Neural cell (in vitro differentiated cells): ENCODE data around the gene DNMT3B. TPM values are rescaled to one million over a fixed set of nuclear protein-coding genes. Genes with fewer than 3 reads are reported as not detected.
A peak's percentile ranks its signal among the peaks of the same experiment; 100 is the strongest.

ENCODE experiments used
- H2AFZ ChIP-seq: fragments of 200-600, 300-800 bp; sonication (generic), shearing (Covaris generic); 2 replicates; pipeline ENCODE4 v1.6.0; 2014; ENCODE audit warnings: low read depth, mild to moderate bottlenecking, antibody characterized with exemption, low read length, moderate library complexity
- H3F3A ChIP-seq: fragments of 200-600 bp; shearing (Covaris generic); 2 replicates; pipeline ENCODE4 v1.6.1; 2016; ENCODE audit warnings: mild to moderate bottlenecking, moderate library complexity, mixed read lengths, antibody characterized with exemption, low read length; ENCODE audit not compliant: insufficient read depth, poor library complexity, severe bottlenecking
- H3K27ac ChIP-seq: fragments of 200-600, 300-800 bp; sonication (generic), shearing (Covaris generic); 2 replicates; pipeline ENCODE4 v1.5.1; 2014; ENCODE audit warnings: mild to moderate bottlenecking, low read length, moderate library complexity
- H3K27me3 ChIP-seq: fragments of 300-800, 200-600 bp; sonication (generic), shearing (Covaris generic); 2 replicates; pipeline ENCODE4 v1.6.0; 2014; ENCODE audit warnings: mild to moderate bottlenecking, low read depth, low read length, moderate library complexity; ENCODE audit not compliant: insufficient read depth
- H3K36me3 ChIP-seq: fragments of 300-800, 200-600 bp; sonication (generic), shearing (Covaris generic); 2 replicates; pipeline ENCODE4 v1.5.1; 2014; ENCODE audit warnings: mild to moderate bottlenecking, antibody characterized with exemption, low read length, moderate library complexity; ENCODE audit not compliant: insufficient read depth
- H3K4me2 ChIP-seq: fragments of 300-800, 200-600 bp; sonication (generic), shearing (Covaris generic); 2 replicates; pipeline ENCODE4 v1.6.0; 2014; ENCODE audit warnings: mild to moderate bottlenecking, low read length
- H3K4me3 ChIP-seq: fragments of 300-800, 200-600 bp; sonication (generic), shearing (Covaris generic); 2 replicates; pipeline ENCODE4 v1.5.1; 2014; ENCODE audit warnings: mild to moderate bottlenecking, low read length, moderate library complexity
- H3K79me2 ChIP-seq: fragments of 200-600 bp; shearing (Covaris generic); replicated peaks from 2 replicates; pipeline ENCODE4 v1.6.0; 2014; ENCODE audit warnings: mild to moderate bottlenecking, low read length, moderate library complexity; ENCODE audit not compliant: insufficient read depth
- H3K9ac ChIP-seq: fragments of 300-800, 200-600 bp; sonication (generic), shearing (Covaris generic); 2 replicates; pipeline ENCODE4 v1.6.1; 2016; ENCODE audit warnings: mild to moderate bottlenecking, low read length, mixed read lengths
- H3K9me2 ChIP-seq: fragments of 200-600 bp; shearing (Covaris generic); 2 replicates; pipeline ENCODE4 v1.6.1; 2016; ENCODE audit warnings: mild to moderate bottlenecking, low read length, mixed read lengths; ENCODE audit not compliant: insufficient read depth
- H3K9me3 ChIP-seq: fragments of 200-600, 300-800 bp; sonication (generic), shearing (Covaris generic); 2 replicates; pipeline ENCODE4 v1.6.1; 2016; ENCODE audit warnings: mild to moderate bottlenecking, mixed run types, low read length, moderate library complexity, mixed read lengths
- H4K20me1 ChIP-seq: fragments of 200-600 bp; shearing (Covaris generic); 2 replicates; pipeline ENCODE4 v1.6.1; 2016; ENCODE audit warnings: mild to moderate bottlenecking, mixed run types; ENCODE audit not compliant: insufficient read depth
- CTCF ChIP-seq: fragments of 450-650 bp; IDR thresholded peaks from 2 replicates; pipeline ENCODE4 v1.5.1; 2014; ENCODE audit warnings: antibody characterized with exemption, mild to moderate bottlenecking, moderate library complexity; ENCODE audit not compliant: poor library complexity, severe bottlenecking
- EP300 ChIP-seq: fragments of 450-650 bp; conservative IDR thresholded peaks from 2 replicates; pipeline ENCODE4 v1.6.1; 2014; ENCODE audit warnings: antibody characterized with exemption, mild to moderate bottlenecking, moderate library complexity; ENCODE audit not compliant: poor library complexity, severe bottlenecking
- EZH2 ChIP-seq: fragments of 200-600, 300-800 bp; shearing (Covaris generic), sonication (generic); IDR thresholded peaks from 2 replicates; pipeline ENCODE4 v1.6.1; 2014; ENCODE audit warnings: antibody characterized with exemption, low read length, borderline replicate concordance, mild to moderate bottlenecking; ENCODE audit not compliant: insufficient read depth, poor library complexity, severe bottlenecking
- MXI1 ChIP-seq: fragments of 450-650 bp; conservative IDR thresholded peaks from 2 replicates; pipeline ENCODE4 v1.6.1; 2014; ENCODE audit warnings: antibody characterized with exemption, mild to moderate bottlenecking; ENCODE audit not compliant: poor library complexity, severe bottlenecking
- POLR2AphosphoS5 ChIP-seq: IDR thresholded peaks from 2 replicates; pipeline ENCODE4 v1.6.1; 2012
- RAD21 ChIP-seq: fragments of 450-650 bp; conservative IDR thresholded peaks from 2 replicates; pipeline ENCODE4 v1.6.1; 2014; ENCODE audit warnings: antibody characterized with exemption, mild to moderate bottlenecking, moderate library complexity
- SMC3 ChIP-seq: fragments of 450-650 bp; conservative IDR thresholded peaks from 2 replicates; pipeline ENCODE4 v1.6.1; 2014; ENCODE audit warnings: antibody characterized with exemption, mild to moderate bottlenecking, moderate library complexity; ENCODE audit not compliant: poor library complexity
- TAF1 ChIP-seq: IDR thresholded peaks from 2 replicates; pipeline ENCODE4 v1.6.1; 2012; ENCODE audit warnings: low read depth
- polyA plus RNA-seq: library from polyadenylated mRNA; depleted of rRNA; stranded (reverse); fragments of >200 nt; gene quantifications from 2 replicates; pipeline ENCODE4 v1.2.3, GENCODE V29; 2014
- TF ChIP-seq, protein P1 (sequence below): IDR thresholded peaks from 2 replicates; pipeline ENCODE4 v1.6.1; 2012; ENCODE audit warnings: borderline replicate concordance

The DNMT3B gene
- polyA plus RNA-seq, 1 donor from 2014 or later = 8.7 TPM

DNA sequence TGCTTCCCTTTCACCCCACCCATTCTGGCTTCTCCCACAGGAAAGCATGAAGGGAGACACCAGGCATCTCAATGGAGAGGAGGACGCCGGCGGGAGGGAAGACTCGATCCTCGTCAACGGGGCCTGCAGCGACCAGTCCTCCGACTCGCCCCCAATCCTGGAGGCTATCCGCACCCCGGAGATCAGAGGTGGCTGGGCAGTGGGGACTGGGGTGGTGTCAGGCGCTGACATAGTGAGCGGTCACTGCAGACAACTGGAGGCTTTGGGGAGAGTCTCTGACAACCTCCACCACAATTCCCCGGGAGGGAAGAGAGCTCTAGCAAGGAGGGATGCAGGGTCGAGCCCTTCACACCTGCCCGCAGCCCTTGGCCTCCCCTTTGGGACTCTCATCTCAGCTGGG lies 18.1 kb downstream of the DNMT3B start:
- TF ChIP-seq EP300 = no peak
- TF ChIP-seq POLR2AphosphoS5 = no peak
- no peak for TF ChIP-seq MXI1
- no peak for TF ChIP-seq SMC3
- TF ChIP-seq EZH2 = no peak
- no peak for TF ChIP-seq CTCF
- no peak for TF ChIP-seq TAF1
- no peak for TF ChIP-seq RAD21
- TF ChIP-seq, protein P1, sequence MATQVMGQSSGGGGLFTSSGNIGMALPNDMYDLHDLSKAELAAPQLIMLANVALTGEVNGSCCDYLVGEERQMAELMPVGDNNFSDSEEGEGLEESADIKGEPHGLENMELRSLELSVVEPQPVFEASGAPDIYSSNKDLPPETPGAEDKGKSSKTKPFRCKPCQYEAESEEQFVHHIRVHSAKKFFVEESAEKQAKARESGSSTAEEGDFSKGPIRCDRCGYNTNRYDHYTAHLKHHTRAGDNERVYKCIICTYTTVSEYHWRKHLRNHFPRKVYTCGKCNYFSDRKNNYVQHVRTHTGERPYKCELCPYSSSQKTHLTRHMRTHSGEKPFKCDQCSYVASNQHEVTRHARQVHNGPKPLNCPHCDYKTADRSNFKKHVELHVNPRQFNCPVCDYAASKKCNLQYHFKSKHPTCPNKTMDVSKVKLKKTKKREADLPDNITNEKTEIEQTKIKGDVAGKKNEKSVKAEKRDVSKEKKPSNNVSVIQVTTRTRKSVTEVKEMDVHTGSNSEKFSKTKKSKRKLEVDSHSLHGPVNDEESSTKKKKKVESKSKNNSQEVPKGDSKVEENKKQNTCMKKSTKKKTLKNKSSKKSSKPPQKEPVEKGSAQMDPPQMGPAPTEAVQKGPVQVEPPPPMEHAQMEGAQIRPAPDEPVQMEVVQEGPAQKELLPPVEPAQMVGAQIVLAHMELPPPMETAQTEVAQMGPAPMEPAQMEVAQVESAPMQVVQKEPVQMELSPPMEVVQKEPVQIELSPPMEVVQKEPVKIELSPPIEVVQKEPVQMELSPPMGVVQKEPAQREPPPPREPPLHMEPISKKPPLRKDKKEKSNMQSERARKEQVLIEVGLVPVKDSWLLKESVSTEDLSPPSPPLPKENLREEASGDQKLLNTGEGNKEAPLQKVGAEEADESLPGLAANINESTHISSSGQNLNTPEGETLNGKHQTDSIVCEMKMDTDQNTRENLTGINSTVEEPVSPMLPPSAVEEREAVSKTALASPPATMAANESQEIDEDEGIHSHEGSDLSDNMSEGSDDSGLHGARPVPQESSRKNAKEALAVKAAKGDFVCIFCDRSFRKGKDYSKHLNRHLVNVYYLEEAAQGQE = no peak
- no peak overlapping the region for H2AFZ ChIP-seq
- H3K4me3 ChIP-seq = peak overlapping the region; percentile 10
- no peaks in the 10 kb centered on the region for H3K9me3 ChIP-seq
- H3K27ac ChIP-seq = no peak overlapping the region
- H3K9me2 ChIP-seq = no peaks in the 10 kb centered on the region
- H3K9ac ChIP-seq = no peak overlapping the region
- H3K27me3 ChIP-seq = no peaks in the 10 kb centered on the region
- no peaks in the 10 kb centered on the region for H3F3A ChIP-seq
- H4K20me1 ChIP-seq = no peaks in the 10 kb centered on the region
- no peaks in the 10 kb centered on the region for H3K36me3 ChIP-seq
- peaks cover 2% of the 10 kb centered on the region for H3K79me2 ChIP-seq
- no peak overlapping the region for H3K4me2 ChIP-seq

DNA sequence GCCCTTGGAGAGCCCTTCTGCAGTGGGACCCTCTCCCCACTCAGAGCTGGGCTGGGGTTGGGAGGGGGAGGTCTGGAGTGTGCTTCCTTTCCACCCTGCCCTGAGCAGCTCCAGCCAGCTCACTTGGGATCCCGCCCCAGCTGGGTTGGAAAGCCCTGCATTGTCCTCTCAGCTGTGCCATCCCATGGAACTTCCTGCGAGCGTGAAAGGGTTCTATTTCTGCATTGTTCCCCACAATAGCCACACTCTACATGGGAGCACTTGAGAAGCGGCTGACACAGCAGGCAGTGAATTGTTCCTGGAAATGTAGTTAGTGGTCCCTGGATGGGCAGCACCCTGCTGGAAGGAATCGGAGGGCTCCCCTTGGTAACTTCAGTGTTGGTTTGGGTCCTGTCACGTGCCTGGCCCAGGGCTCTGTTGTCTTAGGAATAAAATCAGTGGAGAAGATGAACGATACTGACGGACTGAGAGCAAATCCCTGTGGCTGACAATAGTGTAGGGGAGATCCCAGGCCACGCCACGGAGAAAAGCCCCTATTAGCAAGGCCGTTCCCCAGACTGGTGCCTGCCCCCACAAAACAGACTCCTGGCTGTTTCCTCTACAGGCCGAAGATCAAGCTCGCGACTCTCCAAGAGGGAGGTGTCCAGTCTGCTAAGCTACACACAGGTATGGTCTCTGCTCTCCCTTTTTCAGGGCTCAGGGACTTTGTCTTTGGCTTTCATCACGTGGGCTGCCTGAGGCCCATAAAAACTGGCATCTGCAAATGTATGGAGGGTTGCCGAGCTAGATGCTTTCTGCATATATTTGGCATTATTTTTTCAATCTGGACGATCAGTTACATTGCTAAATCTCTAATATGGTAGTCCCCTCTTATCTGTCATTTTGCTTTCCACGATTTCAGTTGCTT lies 18.8 kb downstream of the DNMT3B start:
- Histone ChIP-seq H3K4me2 (no peak overlapping the region), H3K79me2 (peaks cover 2% of the 10 kb centered on the region), H3K27me3 (no peaks in the 10 kb centered on the region), H2AFZ (no peak overlapping the region), H3K36me3 (no peaks in the 10 kb centered on the region), H3F3A (no peaks in the 10 kb centered on the region), H3K9me2 (no peaks in the 10 kb centered on the region), H3K27ac (no peak overlapping the region), H4K20me1 (no peaks in the 10 kb centered on the region), H3K9ac (no peak overlapping the region), H3K4me3 (peak overlapping the region; percentile 10), H3K9me3 (no peaks in the 10 kb centered on the region)
- TF ChIP-seq EZH2 (no peak), TAF1 (no peak), SMC3 (no peak), MXI1 (no peak), POLR2AphosphoS5 (no peak), EP300 (no peak), CTCF (no peak), RAD21 (no peak)
- TF ChIP-seq, protein P1 = no peak
